Transverse colon (tissue), 3 donors: ENCODE measurements around the gene SCEL.

ENCODE experiments used
- EP300 ChIP-seq: sonication (generic); formaldehyde crosslinking; IDR thresholded peaks from one replicate; pipeline ENCODE4 v1.6.1; 2017; ENCODE audit warnings: antibody characterized with exemption, low read depth
- POLR2A ChIP-seq: fragments of 450-650 bp; IDR thresholded peaks from one replicate; pipeline ENCODE4 v1.6.1; 2016; ENCODE audit warnings: antibody characterized with exemption, mild to moderate bottlenecking, moderate library complexity
- TF ChIP-seq, protein P1 (sequence below), 5 experiments: fragments of 200-600 bp in 3 of 5; fragments of 450-650 bp in 2 of 5; sonication (generic) in 3 of 5; IDR thresholded peaks; 1 replicate in 2 of 5; 2 replicates in 3 of 5; pipeline ENCODE4 v1.5.1; 2016 to 2017; ENCODE audit warnings: antibody characterized with exemption in 5 of 5, inconsistent platforms in 3 of 5, mild to moderate bottlenecking in 2 of 5, moderate library complexity in 1 of 5

DNA sequence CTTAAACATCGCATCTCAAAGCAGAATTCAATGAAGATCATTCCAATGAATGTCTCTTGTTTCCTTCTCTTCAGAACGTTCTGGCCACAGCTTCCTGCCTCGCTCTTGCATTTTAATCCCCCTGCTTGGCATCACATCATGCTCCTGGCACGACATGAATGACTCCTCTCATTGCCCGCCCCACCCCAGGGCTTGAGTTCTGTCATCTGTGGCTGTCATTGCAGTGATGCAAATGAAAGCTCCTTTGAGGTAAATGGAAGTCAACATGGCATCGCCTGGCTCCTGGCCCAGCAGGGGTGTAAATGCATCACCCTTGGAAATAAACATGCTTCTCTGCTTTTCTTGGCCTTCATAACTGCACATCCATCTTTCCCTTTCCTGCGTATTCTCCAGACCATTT, 48.6 kb downstream of the SCEL start:
- TF ChIP-seq, protein P1, sequence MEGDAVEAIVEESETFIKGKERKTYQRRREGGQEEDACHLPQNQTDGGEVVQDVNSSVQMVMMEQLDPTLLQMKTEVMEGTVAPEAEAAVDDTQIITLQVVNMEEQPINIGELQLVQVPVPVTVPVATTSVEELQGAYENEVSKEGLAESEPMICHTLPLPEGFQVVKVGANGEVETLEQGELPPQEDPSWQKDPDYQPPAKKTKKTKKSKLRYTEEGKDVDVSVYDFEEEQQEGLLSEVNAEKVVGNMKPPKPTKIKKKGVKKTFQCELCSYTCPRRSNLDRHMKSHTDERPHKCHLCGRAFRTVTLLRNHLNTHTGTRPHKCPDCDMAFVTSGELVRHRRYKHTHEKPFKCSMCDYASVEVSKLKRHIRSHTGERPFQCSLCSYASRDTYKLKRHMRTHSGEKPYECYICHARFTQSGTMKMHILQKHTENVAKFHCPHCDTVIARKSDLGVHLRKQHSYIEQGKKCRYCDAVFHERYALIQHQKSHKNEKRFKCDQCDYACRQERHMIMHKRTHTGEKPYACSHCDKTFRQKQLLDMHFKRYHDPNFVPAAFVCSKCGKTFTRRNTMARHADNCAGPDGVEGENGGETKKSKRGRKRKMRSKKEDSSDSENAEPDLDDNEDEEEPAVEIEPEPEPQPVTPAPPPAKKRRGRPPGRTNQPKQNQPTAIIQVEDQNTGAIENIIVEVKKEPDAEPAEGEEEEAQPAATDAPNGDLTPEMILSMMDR (IDR thresholded peaks at IDR 0.05): no peak
- TF ChIP-seq POLR2A (no peak), EP300 (no peak)
